Stimulated activated CD4-positive, alpha-beta T cell treated with anti-CD3 and anti-CD28 coated beads, Interleukin-4, amount 100 ng/mL, for 1 hour (primary cell): Measurements from ENCODE around the gene MYOD1.

ENCODE experiments used
- DNase-seq: peaks from one replicate; pipeline ENCODE4 v3.0.0-alpha.2; 2020

Gene MYOD1

GRCh38 chr11:17719028-17719937, at the start of gene MYOD1:
Gene MYOD1, plus strand, starts transcription at chr11:17719571. Its CDS starts 212 bp downstream, at chr11:17719783.
- no peak for DNase-seq

GRCh38 chr11:17672469-17672868, 46.9 kb upstream of the MYOD1 start:
- no peak for DNase-seq

- DNase-seq: no peak
Observed at GRCh38 chr11:17673951-17674350, 45.4 kb upstream of the MYOD1 start.

GRCh38 chr11:17682848-17683247, 36.5 kb upstream of the MYOD1 start:
- DNase-seq: no peak

GRCh38 chr11:17683377-17684161, 35.8 kb upstream of the MYOD1 start:
- DNase-seq: no peak

- DNase-seq: no peak
Observed at GRCh38 chr11:17684550-17684949, 34.8 kb upstream of the MYOD1 start.

GRCh38 chr11:17686231-17686980, 33.0 kb upstream of the MYOD1 start:
- DNase-seq: no peak

- DNase-seq: no peak
Observed at GRCh38 chr11:17687946-17688670, 31.3 kb upstream of the MYOD1 start.

- no peak for DNase-seq
Observed at GRCh38 chr11:17691550-17691949, 27.8 kb upstream of the MYOD1 start.

GRCh38 chr11:17691976-17692375, 27.4 kb upstream of the MYOD1 start:
- no peak for DNase-seq

GRCh38 chr11:17692931-17693330, 26.4 kb upstream of the MYOD1 start:
- DNase-seq: no peak

GRCh38 chr11:17693531-17693930, 25.8 kb upstream of the MYOD1 start:
- no peak for DNase-seq

- DNase-seq: no peak
Observed at GRCh38 chr11:17694494-17695110, 24.8 kb upstream of the MYOD1 start.

- DNase-seq: no peak
Observed at GRCh38 chr11:17695454-17696441, 23.6 kb upstream of the MYOD1 start.

GRCh38 chr11:17696741-17697140, 22.6 kb upstream of the MYOD1 start:
- DNase-seq: no peak

- no peak for DNase-seq
Observed at GRCh38 chr11:17697175-17697949, 22.0 kb upstream of the MYOD1 start.

GRCh38 chr11:17699147-17700114, 19.9 kb upstream of the MYOD1 start:
- DNase-seq: no peak

- no peak for DNase-seq
Observed at GRCh38 chr11:17700991-17701390, 18.4 kb upstream of the MYOD1 start.

GRCh38 chr11:17702876-17703275, 16.5 kb upstream of the MYOD1 start:
- DNase-seq: no peak
